ENCODE data around the gene IFNL1.
"Not testable (repeated sequence)": the region's sequence is repeated elsewhere in the genome, so short reads cannot be mapped to it uniquely, and the experiment has no call there.

The IFNL1 gene

DNA sequence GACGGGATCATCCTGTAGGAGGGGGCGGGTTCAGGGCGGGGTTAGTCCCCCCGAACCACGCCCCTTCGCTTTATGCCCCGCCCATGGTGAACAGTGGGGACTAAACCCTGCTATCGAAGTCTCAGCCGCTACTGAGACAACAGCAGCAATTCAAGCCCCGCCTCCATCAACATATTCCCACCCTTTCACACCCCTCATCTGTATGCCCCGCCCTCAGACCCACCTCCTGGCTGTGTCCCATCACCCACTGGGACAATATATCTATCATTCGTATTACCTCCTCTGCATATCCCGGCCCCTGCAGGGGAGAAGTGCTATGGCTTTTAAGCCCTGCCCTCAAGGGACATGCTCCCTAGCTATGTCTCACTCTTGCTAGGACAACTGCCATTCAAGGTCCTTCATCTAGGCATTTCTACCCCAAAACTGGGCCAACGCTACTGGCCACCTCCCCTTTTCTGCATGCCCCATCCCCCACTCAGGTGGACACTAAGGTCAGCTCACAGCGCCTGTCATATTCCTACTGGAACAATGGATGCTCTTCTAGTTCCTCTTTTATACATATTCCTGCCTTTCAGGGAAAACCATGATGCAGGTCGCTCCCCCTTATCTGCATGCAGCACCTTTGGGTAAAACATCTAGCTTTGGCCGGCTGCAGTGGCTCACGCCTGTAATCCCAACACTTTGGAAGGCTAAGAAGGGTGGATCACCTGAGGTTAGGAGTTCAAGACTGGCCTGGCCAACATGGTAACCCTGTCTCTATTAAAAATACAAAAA lies 12.5 kb downstream of the IFNL1 start:
- no peak for DNase-seq (ENCODE audit: low read depth in 3 of 3)

DNA sequence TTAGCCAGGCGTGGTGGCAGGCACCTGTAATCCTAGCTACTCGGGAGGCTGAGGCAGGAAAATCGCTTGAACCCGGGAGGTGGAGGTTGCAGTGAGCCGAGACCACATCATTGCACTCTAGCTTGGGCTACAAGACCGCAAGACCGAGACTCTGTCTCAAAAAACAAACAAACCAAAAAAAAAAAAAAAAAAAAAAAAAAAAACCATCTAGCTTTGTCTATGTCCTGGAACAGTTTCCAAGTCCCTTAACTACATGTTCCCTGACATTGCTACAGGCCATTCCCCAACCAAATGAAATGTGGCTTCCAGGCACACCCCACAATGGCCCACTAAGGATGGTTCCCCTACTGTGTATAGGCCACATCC lies 13.1 kb downstream of the IFNL1 start:
- DNase-seq (ENCODE audit: low read depth in 3 of 3): not testable (repeated sequence)

DNA sequence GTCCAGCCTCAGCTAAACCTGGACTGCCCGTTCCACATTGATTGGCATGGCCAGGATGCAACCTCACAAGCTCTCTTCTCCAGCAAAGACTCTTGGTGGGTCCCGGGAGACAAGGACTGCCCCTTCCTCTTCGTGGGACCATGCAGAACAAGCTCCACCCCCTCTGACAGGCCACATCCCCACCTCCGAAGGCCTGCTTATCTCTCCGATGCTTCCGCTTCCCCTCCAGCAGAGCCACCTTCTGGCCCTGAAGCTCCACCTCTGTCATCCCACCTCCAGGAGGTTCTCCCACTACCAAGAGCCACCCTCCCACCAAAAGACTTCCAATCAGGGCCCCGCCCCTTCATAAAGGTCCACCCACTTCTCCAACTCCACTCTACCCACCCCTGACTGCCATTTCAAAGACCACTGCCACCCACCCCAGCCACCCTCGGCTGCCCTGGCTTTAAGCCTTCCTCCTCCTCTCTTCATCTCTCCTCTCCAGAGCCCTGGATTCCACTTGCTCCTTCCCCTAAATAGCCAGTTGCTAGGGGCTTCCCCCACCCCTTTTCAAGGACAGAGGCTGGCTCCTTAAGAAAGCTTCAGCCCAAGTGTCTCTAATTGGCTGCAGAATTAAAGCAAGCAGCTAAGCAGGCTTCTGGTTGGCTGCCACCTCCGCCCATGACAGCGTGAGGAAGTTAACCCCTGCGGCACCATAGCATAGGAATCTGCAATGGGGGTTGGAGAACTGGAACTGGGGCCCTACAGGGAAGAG lies 14.5 kb downstream of the IFNL1 start:
- no peak for DNase-seq (ENCODE audit: low read depth in 3 of 3)

DNA sequence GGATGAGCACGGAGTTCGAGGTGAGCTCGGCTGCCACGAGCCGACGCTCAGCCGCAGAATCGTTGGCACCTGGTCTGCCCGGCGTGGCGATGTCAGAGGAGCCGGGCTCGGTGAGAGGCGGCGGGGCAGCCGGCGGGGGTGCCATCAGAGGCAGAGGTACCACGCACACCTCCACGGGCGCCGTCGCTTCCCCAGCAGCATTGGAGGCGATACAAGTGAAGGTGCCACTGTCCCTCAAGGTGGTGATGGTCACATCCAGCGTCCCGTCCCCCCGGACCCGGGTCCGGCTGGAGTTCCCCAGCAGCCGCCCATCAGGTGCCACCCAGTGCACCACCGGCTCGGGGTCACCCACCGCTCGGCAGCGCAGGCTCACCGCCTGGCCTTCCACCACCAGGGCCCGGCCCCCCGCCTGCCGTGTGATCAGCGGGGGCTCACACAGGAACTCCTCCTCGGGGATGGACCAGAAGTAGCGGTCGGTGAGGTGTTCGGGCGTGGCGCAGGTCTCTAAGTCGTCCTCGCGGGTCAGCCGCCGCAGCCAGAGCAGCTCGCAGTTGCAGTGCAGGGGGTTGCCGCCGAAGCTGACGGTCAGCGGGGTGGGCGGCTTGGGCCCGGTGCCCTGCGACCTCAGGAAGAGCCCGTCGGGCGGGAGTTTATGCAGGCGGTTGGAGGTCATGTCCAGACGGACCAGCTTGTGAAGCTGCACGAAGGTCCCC lies 18.0 kb downstream of the IFNL1 start:
- no peak for DNase-seq (ENCODE audit: low read depth in 3 of 3)

DNA sequence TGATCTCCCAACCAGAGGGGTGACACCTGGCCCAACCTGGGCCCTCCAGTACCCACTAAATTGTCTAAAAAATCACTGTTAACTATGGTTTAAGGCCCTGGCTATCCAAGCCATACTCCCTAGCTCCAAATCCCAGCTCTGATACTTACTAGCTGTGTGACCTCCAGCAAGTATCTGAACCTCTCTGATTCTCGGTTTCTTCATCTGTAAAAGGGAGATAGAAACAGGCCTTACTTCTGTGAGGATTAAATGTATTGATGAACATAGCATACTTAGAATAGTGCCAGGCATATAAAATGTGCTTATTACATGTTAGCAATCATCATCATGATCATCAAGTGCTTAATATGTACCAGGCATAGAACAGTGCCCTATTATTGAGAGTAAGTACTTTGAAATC lies 19.7 kb downstream of the IFNL1 start:
- no peak for DNase-seq (ENCODE audit: low read depth in 3 of 3)

DNA sequence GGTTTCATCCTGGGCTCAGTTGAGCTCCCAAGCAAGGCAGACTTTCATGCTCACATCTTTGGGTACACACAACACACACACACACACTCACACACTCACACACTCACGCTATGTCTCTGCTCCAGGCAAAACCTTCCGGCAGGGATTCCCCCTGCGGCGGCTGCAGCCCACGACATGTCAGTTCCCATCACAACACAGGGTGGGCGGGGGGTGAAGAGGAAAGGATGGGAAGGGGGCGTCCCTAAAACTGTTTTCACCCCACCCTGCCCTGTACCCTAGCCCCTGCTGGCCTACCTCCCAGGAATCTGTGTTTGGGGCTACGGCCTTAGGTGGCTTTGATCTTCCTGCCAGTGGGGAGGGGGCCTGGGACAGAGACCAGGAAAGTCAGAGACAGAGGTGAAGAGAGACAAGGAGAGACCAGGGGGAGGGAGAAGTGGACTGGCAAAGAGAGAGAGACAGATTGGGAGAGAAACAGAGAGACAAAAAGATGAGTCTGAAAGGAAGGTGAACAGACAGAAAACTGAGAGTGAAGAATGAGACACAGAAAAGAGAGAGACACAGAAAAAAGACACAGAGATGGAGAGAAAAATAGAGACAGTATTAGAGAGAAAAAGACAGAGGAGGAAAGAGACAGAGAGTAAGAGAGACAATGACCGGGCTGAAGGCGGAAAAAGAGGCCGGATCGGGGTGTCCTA lies 20.6 kb downstream of the IFNL1 start:
- DNase-seq (ENCODE audit: low read depth in 3 of 3): no peak

DNA sequence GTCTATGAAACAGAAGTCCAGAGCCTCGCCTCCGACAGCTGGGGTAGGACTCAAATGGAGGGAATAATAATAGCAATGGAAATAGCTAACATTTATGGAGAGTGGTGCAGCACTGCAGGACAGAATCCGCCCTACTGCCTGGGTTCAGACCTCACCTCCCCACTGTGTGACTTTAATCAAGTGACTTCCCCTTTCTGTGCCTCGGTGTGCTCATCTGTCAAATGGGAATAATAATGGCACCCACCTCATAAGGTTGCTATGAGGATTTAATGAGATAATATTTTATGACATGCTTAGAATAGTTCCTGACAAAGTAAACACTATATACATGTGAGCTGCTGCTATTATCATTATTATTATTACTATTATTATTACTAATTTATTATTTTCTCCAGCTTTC lies 21.3 kb downstream of the IFNL1 start:
- no peak for DNase-seq (ENCODE audit: low read depth in 3 of 3)

DNA sequence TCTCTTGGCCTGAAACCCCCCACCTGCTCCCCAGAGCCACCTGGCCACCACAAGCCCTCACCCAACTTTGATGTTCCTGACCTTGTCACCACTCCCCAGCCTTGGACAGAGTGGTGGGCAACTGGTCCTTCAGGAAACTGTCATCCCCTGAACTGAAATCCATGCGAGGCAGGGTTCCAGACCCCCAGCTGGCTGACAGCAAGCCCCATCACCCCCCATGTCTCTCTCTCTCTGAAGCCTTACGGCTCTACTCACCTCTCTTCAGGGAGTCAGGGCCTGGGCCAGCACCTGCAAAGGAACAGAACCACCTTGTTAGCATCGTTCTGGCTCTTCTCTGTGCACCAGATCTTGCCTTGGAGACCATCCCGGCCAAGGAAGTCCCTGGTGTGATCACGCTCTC lies 21.9 kb downstream of the IFNL1 start:
- DNase-seq (ENCODE audit: low read depth in 3 of 3): no peak

DNA sequence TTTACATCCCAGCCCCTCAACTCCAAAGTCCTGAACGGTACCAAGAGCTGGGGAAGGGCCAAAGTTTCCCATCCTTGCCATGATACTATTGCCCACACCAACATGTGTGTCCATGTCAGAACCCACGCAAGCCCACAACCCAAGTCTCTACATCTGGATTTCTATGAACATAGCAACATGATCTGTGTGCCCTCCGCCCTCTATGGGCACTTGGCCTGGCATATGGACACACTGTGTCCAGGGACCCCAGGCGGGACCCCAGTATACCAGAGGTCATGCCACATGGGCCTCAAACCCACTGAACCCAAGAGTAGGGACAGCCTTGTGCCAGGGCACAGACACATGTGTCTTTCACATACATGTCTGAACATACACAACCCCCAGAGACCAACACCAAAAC lies 22.5 kb downstream of the IFNL1 start:
- no peak for DNase-seq (ENCODE audit: low read depth in 3 of 3)

DNA sequence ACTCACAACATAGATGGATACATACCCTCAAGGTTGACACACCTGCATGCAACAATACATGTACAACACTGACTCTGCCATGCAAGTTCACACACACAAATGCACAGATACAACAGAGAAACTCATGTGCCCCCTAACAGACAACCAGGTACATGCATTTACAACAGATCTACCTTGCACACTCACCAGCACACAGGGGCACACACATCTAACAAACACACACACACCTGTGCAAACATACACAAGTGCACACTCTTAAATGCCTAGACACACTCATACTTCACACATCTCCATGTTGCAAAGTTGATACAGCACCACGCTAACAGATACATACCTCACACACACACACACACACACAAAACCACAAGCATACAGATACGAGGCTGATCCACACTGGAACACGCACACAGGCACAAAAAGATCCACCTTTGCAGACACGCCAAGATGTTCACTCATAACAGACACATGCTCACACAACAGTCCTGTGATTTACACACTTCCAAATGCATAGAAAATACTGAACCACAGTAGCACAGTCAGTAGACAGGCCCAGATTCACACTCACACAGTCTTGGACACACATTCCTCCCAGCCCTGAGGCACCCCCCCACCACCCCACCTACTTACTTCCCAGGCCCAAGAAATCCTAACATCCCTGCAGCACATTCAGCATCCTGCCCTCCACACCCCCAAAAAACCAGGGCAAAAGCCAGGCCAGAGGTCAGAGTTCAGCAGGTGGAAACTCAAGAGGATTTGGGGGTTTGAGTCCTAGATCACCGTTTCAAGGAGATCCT lies 23.1 kb downstream of the IFNL1 start:
- DNase-seq (ENCODE audit: low read depth in 3 of 3): no peak

DNA sequence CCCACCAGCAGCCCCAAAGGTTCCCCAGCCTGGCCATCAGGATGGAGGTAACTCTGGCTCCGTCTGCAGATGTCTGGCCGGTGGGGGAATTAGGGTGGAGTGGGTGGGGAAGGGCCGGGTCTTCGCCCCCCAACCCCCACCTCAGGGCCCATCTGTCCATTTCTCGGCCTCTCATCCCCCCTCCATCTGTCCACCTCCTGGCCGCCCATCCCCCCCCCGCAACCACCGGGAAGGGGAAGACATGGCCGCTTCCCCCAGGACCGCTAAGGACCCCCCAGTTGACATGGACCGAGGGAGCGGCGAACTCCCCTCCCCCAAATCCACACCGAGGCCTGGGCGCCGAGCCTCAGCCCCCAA lies 23.7 kb downstream of the IFNL1 start:
- DNase-seq (ENCODE audit: low read depth in 3 of 3): no peak

DNA sequence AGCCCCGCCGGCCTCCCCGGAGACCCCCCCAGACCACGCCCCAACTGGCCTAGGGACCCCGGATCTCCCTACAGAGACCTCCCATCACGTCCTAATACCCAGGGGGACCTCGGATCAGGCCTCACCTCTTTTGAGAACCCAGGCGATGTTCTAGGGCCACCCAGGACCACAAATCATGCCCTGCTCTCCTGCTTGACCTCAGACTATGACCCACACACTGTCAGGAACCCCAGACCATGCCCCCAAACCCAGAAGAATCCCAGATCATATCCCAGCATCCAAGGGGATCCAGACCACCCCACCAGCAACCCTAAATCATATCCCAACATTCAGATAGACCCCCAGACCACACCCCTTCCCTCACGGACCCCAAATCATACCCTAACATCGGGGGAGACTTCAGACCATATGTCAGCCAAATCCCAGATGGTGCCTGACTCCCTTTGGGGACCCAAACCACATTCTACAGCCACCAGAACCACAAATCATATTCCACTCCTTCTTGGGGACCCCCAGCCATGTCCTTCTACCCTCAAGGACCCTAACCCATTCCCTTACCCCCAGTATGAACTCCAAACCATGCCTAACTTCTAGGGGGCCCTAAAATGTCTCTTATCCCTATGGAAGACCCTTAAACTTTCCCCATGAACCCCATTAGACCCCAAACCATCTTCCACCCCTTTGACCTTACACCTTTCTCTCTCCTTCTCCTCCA lies 25.1 kb downstream of the IFNL1 start:
- no peak for DNase-seq (ENCODE audit: low read depth in 3 of 3)

DNA sequence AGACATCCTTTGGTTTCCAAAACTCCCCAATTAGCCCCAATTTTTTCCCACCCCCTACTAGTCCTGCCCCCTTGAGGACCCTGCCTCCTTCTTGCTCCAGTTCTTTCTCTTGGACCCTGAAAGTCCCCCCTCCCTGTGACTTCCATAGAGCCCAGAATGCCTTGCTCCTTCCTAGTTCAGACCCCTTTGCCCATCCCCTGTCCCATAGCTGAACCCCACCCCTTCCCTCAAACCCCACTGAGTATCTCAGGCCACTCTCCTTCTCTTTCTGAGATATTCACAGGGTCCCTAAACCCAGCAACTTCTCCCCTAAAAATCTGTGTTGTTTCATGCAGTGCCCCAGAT lies 25.6 kb downstream of the IFNL1 start:
- no peak for DNase-seq (ENCODE audit: low read depth in 3 of 3)

DNA sequence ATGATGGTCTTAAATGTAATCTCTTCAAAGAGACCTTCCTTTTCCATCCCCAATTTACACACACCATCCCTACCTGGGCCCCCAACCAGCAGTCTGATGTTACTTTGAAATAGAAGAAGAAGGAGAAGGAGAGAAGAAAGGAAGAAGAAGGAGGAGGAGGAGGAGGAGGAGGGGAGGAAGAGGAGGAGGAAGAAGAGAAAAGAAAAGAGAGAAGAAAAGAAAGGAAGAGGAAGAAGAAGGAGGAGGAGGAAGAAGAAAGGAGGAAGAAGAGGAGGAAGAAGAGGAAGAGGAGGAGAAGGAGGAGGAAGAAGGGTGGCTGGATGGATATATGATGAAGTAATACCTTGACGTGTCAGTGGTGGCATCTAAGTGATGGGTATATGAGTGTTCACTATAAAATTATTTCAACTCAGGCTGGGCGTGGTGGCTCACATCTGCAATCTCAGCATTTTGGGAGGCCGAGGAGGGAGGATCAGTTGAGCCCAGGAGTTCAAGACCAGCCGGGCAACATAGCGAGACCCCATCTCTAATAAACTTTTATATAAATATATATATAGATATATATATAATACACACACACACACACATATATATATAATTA lies 28.1 kb downstream of the IFNL1 start:
- no peak for DNase-seq (ENCODE audit: low read depth in 3 of 3)

DNA sequence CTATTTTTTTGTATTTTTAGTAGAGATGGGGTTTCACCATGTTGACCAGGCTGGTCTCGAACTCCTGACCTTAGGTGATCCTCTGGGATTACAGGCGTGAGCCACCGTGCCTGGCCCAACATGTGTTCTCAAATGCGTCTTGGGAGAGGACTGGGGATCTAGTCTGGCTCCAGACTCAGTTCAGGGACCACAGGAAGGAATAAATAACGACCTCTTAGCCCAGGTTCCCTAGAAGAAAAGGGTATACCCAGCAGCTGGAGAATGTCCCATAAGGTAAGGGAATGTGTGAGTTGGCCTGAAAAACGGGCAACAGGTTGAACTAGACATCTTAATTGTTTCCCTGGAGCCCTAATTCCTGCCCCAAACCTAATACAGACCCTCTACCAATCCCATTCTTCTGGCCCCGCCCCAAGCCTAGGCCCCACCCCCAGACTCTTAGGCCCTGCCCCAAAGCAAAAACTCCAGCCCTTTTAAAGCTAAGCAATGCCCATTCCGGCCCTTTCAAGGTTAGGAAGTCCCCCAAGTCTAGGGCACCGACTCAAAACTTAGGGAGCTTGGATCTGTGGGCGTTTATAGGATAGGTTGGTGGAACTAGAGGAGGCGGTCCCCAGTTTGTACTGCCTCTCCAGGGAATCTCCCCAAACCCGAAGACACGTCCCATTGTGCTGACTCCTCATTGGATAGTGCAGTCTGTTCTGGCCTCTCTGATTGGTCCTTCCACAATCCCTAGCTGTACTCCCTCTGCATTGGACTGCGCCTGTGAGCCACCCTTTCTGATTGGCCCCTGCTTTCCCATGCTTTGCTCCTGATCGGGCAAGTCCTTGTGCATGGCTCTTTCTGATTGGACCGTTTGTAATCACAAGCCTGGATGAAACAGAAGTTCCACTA lies 29.8 kb downstream of the IFNL1 start:
- no peak for DNase-seq (ENCODE audit: low read depth in 3 of 3)

DNA sequence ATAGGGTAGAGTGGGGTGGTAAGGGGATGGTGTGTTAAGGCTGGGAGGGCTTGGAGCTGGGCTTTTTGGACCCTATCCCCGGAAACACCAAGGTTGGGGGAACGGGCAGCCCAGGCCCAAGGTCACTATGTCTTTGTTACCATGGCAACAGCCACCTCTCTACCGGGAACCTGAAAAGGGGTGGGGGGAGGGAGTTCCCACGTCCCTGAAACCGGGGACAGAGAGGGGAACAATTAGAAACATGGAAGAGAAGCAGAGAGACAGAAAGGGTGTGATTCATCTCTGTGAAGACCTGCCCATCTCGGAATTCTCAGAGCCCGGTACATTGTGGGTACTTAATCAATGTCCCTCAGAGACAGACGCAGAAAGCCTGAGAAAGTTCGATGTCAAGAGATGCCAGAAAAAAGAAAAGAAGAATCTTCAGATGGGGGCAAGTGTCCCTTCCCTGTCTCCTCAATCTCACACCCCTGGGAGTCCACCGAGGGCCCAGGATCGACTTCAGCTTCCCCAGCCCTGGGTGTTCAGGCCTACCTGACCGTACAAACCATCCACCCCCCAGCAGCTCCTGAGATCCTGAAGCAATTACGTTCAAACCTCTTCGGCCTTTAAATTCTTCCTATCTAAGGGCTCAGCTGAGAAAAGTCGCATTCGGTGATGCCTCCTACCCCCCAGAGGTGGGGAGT lies 31.3 kb downstream of the IFNL1 start:
- DNase-seq (ENCODE audit: low read depth in 3 of 3): no peak

DNA sequence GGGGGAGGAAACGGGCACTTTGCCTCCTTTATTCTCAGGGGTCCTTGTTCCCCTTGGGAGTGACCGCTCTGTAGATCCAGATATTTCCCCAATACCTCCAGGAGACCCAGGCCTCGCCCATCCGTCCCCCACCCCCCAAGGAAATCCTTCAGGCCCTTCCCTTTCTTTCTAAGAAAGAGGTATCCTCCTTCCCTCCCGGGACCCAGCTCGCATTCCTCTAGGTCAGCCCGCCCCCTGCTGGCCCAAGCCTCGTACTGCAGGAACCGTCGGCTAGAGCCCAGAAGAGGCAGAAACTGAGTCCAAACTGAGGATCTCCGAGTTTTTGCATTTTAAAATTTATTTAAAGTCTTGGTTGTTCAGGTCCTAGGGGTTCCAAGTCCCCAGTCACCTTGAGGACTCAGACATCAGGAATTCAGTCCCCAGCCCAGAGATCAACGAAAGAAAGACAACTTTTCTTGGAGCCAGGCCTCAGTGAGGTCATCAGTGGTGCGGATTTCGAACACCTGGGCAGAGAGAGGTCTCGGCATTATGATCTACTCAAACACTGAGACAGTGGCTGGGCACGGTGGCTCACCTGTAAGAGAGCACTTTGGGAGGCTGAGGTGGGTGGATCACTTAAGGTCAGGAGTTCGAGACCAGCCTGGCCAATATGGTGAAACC lies 32.0 kb downstream of the IFNL1 start:
- DNase-seq (ENCODE audit: low read depth in 3 of 3): peak; percentile 70 to 77 (median 72)

DNA sequence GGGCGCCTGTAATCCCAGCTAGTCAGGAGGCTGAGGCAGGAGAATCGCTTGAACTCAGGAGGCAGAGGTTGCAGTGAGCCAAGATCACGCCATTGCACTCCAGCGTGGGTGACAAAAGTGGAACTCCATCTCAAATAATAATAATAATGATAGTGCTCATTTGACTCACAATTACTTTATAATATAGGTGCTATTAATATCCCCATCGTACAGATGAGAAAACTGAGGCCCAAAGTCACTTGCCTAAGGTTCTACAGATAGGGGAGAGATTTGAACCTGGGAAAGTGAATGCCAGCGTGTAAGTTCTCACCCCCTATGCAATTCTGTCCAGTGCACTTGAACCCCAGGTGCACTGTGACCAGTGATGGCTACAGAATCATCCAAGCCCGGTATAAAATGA lies 33.7 kb downstream of the IFNL1 start:
- DNase-seq (ENCODE audit: low read depth in 3 of 3): no peak
